Activated naive CD4-positive, alpha-beta T cell treated with anti-CD3 and anti-CD28 coated beads, Interleukin-2, amount 50 U/mL, for 24 hours (primary cell): Measurements from ENCODE around the gene PCDHGC5.
A peak's percentile ranks its signal among the peaks of the same experiment; 100 is the strongest.

Experiments
- H3K27ac Mint-ChIP-seq: one replicate; pipeline ENCODE4 v1.8.0; 2021; ENCODE audit warnings: mild to moderate bottlenecking, mixed read lengths
- H3K27me3 Mint-ChIP-seq: one replicate; pipeline ENCODE4 v1.8.0; 2021; ENCODE audit warnings: mixed read lengths
- H3K36me3 Mint-ChIP-seq: one replicate; pipeline ENCODE4 v1.8.0; 2021; ENCODE audit warnings: mixed read lengths
- H3K4me1 Mint-ChIP-seq: one replicate; pipeline ENCODE4 v1.8.0; 2021; ENCODE audit warnings: mixed read lengths
- H3K4me3 Mint-ChIP-seq: one replicate; pipeline ENCODE4 v1.8.0; 2021; ENCODE audit warnings: mild to moderate bottlenecking, mixed read lengths
- H3K9me3 Mint-ChIP-seq: one replicate; pipeline ENCODE4 v1.8.0; 2021; ENCODE audit warnings: mixed read lengths

PCDHGC5 gene

DNA sequence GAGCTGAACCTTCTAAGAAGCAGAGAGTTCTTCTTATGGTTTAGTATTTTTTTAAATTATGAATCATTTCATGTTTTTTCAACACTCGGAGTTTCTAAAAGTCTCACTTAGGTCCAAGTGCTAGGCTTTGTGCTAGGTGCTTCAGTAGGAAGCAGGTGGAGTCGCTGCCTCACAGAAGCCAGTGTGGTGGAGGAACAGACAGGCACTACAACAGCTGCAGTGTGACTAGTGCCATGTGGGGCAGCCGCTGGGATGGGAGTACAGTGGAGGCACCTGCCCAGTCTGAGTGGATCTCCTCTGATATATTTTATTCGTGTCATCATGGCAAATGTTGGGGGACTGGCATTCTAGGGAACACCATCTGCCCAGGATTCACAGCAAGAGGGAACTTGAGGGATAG, 15.3 kb downstream of the PCDHGC5 start:
- no peaks in the 10 kb centered on the region for H3K36me3 Mint-ChIP-seq
- H3K4me1 Mint-ChIP-seq, result peaks cover 4% of the 10 kb centered on the region
- H3K9me3 Mint-ChIP-seq, result no peaks in the 10 kb centered on the region
- H3K27me3 Mint-ChIP-seq, result peaks cover 6% of the 10 kb centered on the region
- no peak overlapping the region for H3K4me3 Mint-ChIP-seq
- H3K27ac Mint-ChIP-seq, result no peak overlapping the region

DNA sequence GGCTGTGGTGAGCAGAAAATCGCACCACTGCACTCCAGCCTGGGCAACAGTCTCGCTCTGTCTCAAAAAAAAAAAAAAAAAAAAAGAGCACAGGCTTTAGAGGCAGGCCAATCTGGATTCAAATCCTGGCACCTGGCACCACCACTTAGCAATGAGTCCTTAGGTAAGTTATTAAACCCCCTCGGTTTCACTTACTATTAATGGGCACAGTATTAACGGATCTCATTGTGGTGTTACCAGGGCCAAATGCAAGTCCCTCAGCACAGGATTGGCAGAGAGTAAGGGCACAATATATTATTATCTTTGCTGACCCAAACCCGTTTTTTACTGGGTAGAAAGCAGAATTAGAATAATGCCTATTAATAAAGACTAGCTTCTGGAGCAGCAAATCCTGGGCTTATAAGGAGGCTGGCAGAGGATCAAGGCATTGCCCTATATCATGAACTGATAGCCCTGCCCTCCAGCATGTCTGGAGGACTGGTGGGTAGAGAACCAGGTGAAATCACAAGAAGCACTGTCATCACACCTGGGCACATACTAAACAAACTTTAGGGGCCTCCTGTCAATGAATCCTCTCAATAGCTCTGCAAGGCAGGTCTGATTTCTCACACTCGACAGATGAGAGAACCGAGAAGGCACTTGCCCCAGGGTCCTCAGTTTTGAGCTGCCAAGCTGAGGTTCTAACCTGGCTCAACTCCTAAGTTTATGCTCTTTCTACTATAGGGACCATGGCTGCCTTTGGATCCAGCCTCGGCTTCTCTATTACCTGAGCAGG, 17.7 kb downstream of the PCDHGC5 start:
- no peak overlapping the region for H3K27ac Mint-ChIP-seq
- H3K9me3 Mint-ChIP-seq, result no peaks in the 10 kb centered on the region
- no peaks in the 10 kb centered on the region for H3K36me3 Mint-ChIP-seq
- no peak overlapping the region for H3K4me3 Mint-ChIP-seq
- H3K4me1 Mint-ChIP-seq, result peaks cover 5% of the 10 kb centered on the region
- peaks cover 3% of the 10 kb centered on the region for H3K27me3 Mint-ChIP-seq

DNA sequence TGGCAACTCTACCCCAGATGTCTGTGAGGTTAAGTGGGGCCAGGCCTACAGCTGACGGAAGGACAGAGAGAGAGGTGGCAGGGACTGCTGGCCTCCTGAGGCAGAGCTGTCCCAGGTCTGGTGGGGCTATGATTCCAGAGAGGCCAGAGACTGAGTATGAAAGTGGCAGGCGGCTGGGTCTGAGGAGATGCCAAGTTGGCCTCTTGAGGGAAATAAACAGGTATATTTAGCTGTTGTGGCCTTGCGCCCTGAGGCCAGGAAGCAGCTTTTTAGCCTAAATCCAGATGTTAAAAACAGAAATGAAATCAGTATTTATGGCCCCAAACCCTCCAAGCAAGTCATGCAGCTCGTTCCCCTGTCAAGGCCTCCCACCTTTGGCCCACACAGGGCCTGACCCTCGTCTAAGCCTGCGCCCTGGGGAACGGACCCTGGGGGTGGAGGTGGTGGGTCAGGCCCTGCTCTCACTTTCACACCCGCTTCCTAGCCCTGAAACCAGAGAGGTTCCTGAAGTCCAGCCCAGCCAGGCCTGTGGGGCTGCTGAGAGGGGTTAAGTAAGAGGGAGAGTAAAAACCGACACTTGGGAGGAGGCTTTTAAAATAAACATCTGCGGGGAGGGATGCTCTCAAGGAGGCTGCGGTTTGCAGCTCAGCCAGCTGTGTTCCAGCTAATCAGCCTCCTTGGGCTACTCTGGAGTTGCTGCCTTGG, 18.7 kb downstream of the PCDHGC5 start:
- no peaks in the 10 kb centered on the region for H3K9me3 Mint-ChIP-seq
- no peaks in the 10 kb centered on the region for H3K27me3 Mint-ChIP-seq
- peaks cover 8% of the 10 kb centered on the region for H3K4me1 Mint-ChIP-seq
- H3K27ac Mint-ChIP-seq, result no peak overlapping the region
- no peak overlapping the region for H3K4me3 Mint-ChIP-seq
- no peaks in the 10 kb centered on the region for H3K36me3 Mint-ChIP-seq

DNA sequence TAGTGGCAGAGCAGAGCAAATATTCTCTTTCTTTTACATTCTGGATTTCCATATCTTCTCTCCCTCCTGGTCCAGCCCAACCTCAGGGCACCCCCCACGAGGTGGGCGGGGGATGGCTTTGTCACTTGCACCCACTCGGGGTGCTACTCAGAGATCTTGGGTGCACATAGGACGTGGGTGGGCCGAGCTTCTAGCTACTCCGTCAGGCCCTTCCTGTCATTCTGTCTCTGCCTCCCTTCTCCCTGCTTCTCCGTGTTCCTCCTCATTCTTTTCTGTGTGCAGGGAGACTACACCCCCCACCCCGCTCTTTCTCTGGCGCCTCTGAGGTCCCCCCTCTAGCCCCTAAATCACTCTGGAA, 19.5 kb downstream of the PCDHGC5 start:
- no peaks in the 10 kb centered on the region for H3K36me3 Mint-ChIP-seq
- no peak overlapping the region for H3K4me3 Mint-ChIP-seq
- H3K27me3 Mint-ChIP-seq, result no peaks in the 10 kb centered on the region
- no peaks in the 10 kb centered on the region for H3K9me3 Mint-ChIP-seq
- H3K4me1 Mint-ChIP-seq, result peaks cover 14% of the 10 kb centered on the region
- no peak overlapping the region for H3K27ac Mint-ChIP-seq

DNA sequence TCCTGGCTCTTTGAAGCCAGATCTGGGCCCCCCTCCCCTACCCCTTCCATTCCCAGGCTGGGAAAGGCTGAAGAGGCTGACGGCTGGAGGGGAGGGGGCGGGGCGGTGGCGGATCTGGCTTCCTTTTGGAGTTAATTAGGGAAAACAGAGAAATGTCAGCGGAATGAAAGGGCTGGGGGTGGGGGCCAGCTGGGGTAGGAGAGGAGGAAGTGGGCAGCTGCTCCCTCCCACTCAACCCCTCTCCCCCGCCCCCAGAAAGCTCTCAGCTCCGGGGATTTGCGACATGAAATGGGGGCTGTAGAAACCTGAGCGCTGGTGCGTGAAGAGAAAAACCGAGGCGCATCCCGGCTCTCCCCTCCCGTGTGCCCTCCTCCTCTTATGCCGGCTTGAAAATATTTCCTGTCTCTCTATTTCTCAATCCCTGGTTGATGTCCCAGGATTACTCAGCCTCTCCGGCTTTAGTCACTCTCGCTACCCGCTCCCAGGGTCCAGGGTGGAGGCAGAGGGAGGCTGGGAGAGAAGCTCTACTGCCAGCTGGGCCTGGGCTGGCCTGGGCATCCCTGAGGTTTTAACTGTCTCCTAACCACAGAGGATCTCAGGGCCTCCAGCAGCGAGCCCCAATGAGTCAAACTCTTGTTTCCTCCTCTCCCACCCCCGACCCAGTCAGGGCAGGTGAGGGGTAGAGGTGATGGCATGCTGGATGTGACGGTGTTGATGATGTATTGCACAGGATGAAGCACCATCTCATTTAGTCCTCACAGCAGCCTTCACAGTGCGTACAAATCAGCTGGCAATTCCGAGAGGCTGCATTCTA, 20.1 kb downstream of the PCDHGC5 start:
- H3K9me3 Mint-ChIP-seq, result no peaks in the 10 kb centered on the region
- H3K27me3 Mint-ChIP-seq, result no peaks in the 10 kb centered on the region
- H3K4me3 Mint-ChIP-seq, result no peak overlapping the region
- peaks cover 20% of the 10 kb centered on the region for H3K4me1 Mint-ChIP-seq
- H3K27ac Mint-ChIP-seq, result no peak overlapping the region
- H3K36me3 Mint-ChIP-seq, result peaks cover 2% of the 10 kb centered on the region

DNA sequence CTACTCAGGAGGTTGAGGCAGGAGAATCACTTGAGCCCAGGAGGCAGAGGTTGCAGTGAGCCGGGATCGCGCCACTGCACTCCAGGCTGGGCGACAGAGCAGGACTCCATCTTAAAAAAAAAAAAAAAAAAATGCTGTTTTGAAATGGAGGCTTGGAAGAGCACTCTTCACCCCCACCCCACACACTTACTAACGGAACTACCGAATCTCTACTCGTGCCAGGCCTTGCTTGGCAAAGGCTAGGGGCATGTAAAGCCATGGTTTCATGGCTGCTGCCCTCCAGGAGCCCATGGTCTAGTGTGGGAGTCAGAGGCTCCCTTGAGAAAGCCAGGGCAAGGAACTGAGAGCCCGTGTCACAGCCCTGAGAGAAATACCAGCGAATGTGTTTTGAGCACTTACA, 21.3 kb downstream of the PCDHGC5 start:
- peaks cover 2% of the 10 kb centered on the region for H3K36me3 Mint-ChIP-seq
- no peaks in the 10 kb centered on the region for H3K27me3 Mint-ChIP-seq
- no peaks in the 10 kb centered on the region for H3K9me3 Mint-ChIP-seq
- H3K4me3 Mint-ChIP-seq, result no peak overlapping the region
- H3K27ac Mint-ChIP-seq, result no peak overlapping the region
- peaks cover 29% of the 10 kb centered on the region for H3K4me1 Mint-ChIP-seq

DNA sequence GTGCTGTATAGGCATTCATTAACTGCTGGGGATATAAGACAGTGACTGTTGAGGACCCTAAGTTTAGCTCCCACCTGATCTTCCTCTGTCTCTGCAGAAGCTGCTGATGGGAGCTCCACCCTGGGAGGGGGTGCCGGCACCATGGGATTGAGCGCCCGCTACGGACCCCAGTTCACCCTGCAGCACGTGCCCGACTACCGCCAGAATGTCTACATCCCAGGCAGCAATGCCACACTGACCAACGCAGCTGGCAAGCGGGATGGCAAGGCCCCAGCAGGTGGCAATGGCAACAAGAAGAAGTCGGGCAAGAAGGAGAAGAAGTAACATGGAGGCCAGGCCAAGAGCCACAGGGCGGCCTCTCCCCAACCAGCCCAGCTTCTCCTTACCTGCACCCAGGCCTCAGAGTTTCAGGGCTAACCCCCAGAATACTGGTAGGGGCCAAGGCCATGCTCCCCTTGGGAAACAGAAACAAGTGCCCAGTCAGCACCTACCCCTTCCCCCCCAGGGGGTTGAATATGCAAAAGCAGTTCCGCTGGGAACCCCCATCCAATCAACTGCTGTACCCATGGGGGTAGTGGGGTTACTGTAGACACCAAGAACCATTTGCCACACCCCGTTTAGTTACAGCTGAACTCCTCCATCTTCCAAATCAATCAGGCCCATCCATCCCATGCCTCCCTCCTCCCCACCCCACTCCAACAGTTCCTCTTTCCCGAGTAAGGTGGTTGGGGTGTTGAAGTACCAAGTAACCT, 22.1 kb downstream of the PCDHGC5 start:
- H3K27me3 Mint-ChIP-seq, result no peaks in the 10 kb centered on the region
- no peak overlapping the region for H3K27ac Mint-ChIP-seq
- H3K9me3 Mint-ChIP-seq, result no peaks in the 10 kb centered on the region
- H3K4me3 Mint-ChIP-seq, result no peak overlapping the region
- peaks cover 2% of the 10 kb centered on the region for H3K36me3 Mint-ChIP-seq
- H3K4me1 Mint-ChIP-seq, result peaks cover 38% of the 10 kb centered on the region

DNA sequence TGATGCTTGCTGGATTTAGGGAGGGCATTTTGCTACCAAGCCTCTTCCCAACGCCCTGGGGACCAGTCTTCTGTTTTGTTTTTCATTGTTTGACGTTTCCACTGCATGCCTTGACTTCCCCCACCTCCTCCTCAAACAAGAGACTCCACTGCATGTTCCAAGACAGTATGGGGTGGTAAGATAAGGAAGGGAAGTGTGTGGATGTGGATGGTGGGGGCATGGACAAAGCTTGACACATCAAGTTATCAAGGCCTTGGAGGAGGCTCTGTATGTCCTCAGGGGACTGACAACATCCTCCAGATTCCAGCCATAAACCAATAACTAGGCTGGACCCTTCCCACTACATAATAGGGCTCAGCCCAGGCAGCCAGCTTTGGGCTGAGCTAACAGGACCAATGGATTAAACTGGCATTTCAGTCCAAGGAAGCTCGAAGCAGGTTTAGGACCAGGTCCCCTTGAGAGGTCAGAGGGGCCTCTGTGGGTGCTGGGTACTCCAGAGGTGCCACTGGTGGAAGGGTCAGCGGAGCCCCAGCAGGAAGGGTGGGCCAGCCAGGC, 23.0 kb downstream of the PCDHGC5 start:
- no peaks in the 10 kb centered on the region for H3K27me3 Mint-ChIP-seq
- no peak overlapping the region for H3K4me3 Mint-ChIP-seq
- no peaks in the 10 kb centered on the region for H3K9me3 Mint-ChIP-seq
- H3K27ac Mint-ChIP-seq, result no peak overlapping the region
- peaks cover 4% of the 10 kb centered on the region for H3K36me3 Mint-ChIP-seq
- peaks cover 42% of the 10 kb centered on the region for H3K4me1 Mint-ChIP-seq

DNA sequence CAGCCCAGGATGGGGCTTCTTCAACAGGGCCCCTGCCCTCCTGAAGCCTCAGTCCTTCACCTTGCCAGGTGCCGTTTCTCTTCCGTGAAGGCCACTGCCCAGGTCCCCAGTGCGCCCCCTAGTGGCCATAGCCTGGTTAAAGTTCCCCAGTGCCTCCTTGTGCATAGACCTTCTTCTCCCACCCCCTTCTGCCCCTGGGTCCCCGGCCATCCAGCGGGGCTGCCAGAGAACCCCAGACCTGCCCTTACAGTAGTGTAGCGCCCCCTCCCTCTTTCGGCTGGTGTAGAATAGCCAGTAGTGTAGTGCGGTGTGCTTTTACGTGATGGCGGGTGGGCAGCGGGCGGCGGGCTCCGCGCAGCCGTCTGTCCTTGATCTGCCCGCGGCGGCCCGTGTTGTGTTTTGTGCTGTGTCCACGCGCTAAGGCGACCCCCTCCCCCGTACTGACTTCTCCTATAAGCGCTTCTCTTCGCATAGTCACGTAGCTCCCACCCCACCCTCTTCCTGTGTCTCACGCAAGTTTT, 23.6 kb downstream of the PCDHGC5 start:
- H3K36me3 Mint-ChIP-seq, result peaks cover 6% of the 10 kb centered on the region
- H3K27ac Mint-ChIP-seq, result peak overlapping the region; percentile 71
- H3K4me1 Mint-ChIP-seq, result peaks cover 42% of the 10 kb centered on the region
- H3K27me3 Mint-ChIP-seq, result no peaks in the 10 kb centered on the region
- H3K4me3 Mint-ChIP-seq, result peak overlapping the region; percentile 86
- no peaks in the 10 kb centered on the region for H3K9me3 Mint-ChIP-seq

DNA sequence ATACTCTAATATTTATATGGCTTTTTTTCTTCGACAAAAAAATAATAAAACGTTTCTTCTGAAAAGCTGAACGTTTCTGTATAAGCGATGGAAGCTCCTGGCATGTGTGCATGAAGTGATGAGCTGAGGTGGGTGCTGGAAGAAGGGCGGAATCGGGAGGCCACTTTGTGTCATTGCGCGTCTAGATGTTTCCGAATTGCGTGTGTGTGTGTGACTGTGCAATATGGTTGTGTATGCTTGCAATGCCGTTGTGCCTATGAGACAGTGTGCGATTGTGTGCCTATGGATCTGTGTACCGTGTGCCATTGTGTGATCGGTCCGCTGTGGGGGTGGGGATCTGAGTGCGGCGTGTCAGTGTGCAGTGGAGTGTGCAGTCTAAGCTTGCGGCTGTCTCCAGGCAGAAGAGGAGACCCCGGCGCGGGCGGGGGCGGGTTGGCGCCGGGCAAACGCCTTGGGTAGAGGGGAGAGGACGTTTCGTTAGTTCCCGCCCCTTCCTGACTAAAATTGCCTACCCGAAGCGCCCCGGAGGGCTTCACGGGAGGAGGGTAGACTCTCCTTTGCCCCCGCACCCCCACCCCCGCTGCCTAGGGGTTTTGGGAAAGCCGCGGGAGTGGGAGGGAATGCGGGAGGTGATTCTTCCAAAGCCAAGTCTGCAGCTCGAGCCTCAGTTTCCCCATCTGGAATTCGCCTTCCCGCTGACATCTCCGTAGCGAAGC, 24.2 kb downstream of the PCDHGC5 start:
- H3K27me3 Mint-ChIP-seq, result no peaks in the 10 kb centered on the region
- H3K9me3 Mint-ChIP-seq, result no peaks in the 10 kb centered on the region
- H3K4me3 Mint-ChIP-seq, result peak overlapping the region; percentile 86
- H3K4me1 Mint-ChIP-seq, result peaks cover 42% of the 10 kb centered on the region
- H3K27ac Mint-ChIP-seq, result peak overlapping the region; percentile 71
- peaks cover 9% of the 10 kb centered on the region for H3K36me3 Mint-ChIP-seq

DNA sequence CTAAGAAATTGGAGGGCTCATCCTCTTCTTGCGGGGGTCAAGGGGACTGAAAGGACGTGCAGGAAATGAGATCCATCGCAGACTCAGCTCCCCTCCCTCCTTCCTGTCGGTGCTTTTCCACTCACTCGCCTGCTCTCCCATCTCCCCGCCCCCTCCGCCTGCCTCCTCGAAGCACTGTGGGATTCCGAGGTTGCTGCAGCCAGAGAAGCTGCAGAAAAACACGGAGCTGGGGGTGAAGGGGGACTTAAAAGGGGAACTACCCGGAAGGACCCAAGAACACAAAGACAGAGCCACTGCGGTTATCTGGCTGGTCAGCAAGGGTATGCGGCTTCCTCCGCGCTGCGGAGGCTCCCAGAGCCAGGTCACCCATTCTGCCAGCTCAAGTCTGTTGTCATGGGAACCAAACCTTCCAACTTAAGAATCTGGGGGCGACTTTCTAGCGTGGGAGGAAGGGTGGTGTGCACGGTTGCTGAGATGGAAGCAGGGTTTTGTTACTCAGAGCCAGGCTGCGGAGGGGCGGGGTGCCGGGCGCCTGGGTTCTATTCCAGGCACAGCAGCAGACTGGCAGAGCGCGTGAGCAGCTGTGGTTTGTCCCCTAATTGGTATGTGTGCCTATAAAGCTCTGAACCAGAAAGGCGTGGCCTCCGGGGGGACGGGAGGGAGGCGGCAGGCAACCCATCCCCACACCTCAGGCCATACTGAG, 24.9 kb downstream of the PCDHGC5 start:
- peaks cover 42% of the 10 kb centered on the region for H3K4me1 Mint-ChIP-seq
- H3K36me3 Mint-ChIP-seq, result peaks cover 11% of the 10 kb centered on the region
- H3K9me3 Mint-ChIP-seq, result no peaks in the 10 kb centered on the region
- H3K4me3 Mint-ChIP-seq, result peak overlapping the region; percentile 86
- H3K27me3 Mint-ChIP-seq, result no peaks in the 10 kb centered on the region
- H3K27ac Mint-ChIP-seq, result peak overlapping the region; percentile 84

DNA sequence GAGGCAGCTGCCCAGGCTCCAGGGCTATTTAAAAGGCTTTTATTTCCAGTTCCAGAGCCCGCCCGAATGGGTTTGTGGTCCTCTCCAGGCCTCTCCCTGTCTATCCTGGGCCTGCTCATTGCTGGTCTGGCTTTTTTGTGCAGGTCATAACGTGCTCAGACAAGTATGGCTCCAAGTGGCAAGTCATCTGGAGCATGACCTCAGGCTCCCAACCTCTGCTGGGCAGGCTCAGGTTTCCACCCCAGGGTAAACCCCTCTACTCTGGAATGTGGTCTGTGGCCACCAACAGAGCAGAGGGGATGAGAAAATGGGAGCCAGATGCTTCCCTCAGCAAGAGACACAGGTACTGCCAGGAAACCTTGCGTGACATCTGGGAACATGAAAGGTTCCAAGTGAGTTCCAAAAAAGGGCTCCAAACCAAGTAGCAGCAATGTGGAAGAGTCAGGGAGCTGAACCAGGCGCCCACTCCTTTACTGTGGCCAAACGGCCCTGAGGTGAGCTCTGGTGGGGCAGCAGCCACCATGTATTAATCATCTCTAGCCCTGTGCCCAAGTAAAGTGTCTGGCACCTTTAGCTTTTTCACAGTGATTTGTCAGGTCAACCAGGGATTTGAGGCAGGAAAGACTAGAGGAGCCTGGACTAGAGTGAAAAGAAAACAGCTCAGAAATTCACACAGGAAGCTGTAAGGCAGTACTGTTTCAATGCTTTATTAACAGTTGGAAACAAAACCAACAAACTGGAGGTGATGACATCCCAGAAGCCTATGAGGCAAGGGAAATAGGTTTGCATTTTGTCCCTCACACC, 25.7 kb downstream of the PCDHGC5 start:
- peaks cover 11% of the 10 kb centered on the region for H3K36me3 Mint-ChIP-seq
- H3K27ac Mint-ChIP-seq, result no peak overlapping the region
- peaks cover 37% of the 10 kb centered on the region for H3K4me1 Mint-ChIP-seq
- no peaks in the 10 kb centered on the region for H3K9me3 Mint-ChIP-seq
- no peaks in the 10 kb centered on the region for H3K27me3 Mint-ChIP-seq
- peak overlapping the region; percentile 86 for H3K4me3 Mint-ChIP-seq

DNA sequence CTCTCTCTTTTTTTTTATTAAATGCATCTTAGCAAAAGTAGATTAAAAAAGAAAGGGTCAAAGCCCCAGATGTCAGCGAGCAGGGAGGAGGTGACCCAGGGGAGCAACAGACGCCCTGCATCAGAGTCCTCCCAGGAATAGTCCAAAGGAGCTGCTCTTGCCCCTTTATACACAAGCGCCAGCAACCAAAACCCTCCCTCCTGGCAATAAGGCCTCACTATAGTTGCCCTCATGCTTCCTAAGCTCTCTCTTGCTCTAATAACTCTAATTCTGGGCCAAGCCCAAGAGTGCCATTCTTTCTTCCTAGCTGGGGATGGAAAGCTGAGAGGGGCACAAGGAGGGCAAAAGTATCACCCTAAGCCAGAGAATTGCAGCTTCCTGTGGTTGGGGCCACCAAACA, 26.3 kb downstream of the PCDHGC5 start:
- Mint-ChIP-seq H3K27ac (no peak overlapping the region), H3K27me3 (no peaks in the 10 kb centered on the region), H3K4me3 (no peak overlapping the region), H3K4me1 (peaks cover 39% of the 10 kb centered on the region), H3K36me3 (peaks cover 16% of the 10 kb centered on the region), H3K9me3 (no peaks in the 10 kb centered on the region)
